Activated T-helper 9 cell treated with anti-CD3 and anti-CD28 coated beads, Interleukin-2, amount 50 U/mL, for 16 hours (primary cell): ENCODE measurements around the gene RPL13.
"Not testable (repeated sequence)": the region's sequence is repeated elsewhere in the genome, so short reads cannot be mapped to it uniquely, and the experiment has no call there.

Source experiments
- DNase-seq: peaks from one replicate; pipeline ENCODE4 v3.0.0-alpha.2; 2020; ENCODE audit warnings: low read depth

RPL13 gene

GRCh38 chr16:89563639-89564392 lies 3.3 kb downstream of the RPL13 start:
- no peak for DNase-seq

DNA sequence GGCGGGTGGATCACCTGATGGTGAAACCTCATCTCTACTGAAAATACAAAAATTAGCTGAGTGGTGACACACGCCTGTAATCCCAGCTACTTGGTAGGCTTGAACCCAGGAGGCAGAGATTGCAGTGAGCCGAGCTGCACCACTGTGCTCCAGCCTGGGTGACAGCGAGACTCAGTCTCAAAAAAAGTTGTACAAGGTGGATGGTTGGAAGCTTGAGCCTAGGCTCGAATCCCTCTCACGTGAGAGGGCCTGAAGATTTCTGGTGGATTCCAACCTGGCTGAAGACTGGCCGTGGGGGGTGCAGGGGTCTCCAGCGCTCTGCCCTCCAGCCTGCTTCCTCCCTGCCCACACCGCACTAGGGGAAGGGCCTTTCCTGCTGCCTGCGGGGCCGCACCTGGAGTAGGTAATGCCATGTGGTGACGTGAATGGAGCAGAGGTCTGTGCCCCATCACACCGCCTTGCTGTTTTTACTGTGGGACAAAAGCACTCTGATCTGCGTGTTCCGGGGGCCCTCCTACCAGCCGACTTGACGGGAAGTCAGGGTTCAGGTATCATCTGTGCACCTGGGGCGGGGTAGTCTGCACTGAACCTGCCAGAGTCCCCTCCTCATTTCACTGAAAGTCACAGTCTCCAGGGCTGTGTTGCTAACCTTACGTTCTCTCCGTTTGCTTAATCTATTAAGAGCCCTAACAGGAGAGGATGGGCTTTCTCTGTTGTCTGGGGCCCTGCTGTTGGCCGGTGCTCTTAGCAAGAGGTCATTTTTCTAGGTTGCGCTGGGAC lies 4.2 kb downstream of the RPL13 start:
- DNase-seq: no peak

DNA sequence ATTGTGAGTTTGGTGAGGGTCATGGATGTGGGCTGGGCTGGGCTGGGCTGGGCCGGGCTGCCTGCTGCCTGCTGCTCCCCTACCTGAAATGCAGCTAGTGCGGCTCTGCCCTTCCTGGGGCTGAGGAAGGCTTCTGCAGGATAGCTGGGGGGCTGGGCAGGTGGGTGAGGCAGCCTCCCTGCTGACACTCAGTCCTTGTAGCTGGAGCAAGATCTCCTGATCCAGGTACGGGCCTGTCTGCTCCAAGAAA lies 4.7 kb downstream of the RPL13 start:
- DNase-seq: no peak

DNA sequence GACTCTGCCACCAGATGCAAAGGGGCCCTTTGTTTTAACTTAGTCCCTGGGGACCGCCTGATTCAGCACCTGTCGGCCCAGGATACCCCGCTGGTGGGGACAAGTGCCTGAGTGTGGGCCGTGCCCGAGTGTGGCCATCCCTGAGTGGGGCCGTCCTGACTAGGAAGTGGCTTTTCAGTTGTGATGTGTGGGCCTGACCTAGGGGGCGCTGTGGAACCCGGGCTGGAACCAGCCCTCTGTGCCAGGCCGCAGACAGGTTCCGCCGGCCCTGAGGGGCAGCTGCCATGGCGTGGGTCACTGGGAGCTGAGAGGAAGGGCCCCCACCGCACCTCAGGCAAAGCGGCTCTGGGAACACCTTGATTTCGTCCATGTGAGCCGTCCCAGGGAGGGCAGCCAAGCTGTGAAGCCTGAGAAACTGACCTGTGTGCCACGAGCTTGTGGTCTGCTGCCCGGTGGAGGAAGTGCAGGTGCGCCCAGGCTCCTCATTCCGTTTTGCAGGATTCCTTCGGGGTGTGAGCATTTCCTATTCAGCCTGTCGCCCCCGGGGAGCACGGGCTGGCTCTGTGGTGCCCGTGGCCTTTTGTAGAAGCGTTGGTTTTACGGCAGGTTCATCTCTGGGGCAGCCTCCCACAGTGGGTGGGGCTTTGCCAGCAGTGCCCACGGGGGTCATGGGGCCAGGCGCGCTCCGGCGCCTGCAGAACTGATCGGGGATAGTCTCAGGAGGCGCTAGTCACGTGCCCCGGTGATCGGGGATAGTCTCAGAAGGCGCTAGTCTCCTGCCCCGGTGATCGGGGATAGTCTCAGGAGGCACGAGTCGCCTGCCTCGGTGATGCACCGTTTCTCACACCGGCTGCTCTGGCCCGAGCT lies 5.3 kb downstream of the RPL13 start:
- DNase-seq: peak; percentile 37

- no peak for DNase-seq
Measured at GRCh38 chr16:89567656-89568594, 7.4 kb downstream of the RPL13 start.

GRCh38 chr16:89569506-89570341 lies 9.2 kb downstream of the RPL13 start:
- DNase-seq: no peak

- no peak for DNase-seq
Measured at GRCh38 chr16:89570342-89570923, 10.0 kb downstream of the RPL13 start.

- DNase-seq: not testable (repeated sequence)
Measured at GRCh38 chr16:89570983-89571598, 10.6 kb downstream of the RPL13 start.

DNA sequence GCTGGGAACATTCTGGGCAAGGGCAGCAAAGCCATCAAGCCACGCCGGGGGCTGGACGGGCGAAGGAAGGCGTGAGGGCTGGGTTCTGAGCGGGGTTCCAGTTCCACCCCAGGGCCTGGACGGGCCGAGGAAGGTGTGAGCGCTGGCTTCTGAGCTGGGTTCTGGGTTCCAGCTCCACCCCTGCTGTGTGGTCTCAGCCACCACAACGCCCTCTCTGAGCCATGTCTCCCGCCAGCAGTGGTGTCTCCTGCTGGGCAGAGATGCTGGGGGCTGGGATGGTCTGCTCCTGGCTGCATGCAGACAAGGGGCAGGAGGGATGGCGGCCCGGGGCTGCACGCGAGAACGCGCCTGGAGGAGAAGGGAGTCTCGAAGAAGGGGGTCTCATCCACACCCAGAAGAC lies 11.2 kb downstream of the RPL13 start:
- DNase-seq: no peak

DNA sequence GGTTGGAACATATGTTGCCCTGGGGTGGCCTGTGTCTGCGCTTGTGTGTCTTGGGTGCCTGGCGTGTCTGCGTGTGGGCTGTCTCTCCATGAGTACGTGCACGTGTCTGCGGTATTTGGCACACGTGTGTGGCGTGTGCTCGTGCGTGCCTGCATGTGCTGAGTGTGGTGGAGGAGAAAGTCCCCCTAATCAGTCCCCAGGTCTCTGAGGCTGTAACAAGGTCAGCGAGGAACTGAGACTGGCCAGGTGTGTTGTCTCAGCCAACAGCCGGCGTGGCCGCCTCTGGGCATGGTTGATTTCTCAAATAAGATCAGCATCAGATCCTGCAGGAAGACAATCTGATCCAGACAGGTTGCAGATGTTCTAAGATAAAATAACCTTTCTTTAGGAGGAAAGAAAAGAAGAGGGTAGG lies 11.6 kb downstream of the RPL13 start:
- DNase-seq: no peak

DNA sequence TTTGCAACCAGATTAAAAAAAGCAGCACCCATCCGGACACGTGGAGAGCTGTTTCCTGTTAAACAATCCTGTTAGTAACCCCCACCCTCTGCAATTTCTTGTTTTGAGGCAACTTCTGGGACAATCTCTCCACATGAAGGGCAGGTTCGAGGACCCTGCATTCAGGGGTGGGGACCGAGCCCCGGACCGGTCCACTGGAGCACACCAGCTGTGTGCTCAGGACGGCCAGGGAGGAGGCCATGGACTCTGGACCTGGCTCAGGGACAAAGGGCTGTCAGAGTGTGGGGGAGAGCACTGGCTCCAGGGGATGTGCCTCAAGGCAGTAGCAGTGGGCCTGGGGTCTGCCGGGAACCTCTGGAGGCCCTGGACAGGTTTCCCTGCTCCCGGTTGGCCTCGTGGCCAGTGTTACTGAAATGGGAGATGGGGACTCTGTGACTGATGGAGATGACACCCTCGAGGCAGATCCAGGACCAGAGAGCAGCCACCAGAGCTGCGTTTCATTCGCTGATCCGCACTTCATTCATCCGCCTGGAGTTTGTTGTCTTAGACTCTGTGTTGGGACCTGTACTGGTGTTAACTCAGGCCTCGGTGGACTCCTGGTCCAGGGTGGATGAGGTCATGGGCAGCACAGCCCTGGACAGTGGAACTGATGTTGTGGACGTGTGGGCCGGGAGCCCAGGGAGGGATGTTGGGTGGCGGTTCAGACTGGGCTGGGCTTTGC lies 12.2 kb downstream of the RPL13 start:
- no peak for DNase-seq

DNA sequence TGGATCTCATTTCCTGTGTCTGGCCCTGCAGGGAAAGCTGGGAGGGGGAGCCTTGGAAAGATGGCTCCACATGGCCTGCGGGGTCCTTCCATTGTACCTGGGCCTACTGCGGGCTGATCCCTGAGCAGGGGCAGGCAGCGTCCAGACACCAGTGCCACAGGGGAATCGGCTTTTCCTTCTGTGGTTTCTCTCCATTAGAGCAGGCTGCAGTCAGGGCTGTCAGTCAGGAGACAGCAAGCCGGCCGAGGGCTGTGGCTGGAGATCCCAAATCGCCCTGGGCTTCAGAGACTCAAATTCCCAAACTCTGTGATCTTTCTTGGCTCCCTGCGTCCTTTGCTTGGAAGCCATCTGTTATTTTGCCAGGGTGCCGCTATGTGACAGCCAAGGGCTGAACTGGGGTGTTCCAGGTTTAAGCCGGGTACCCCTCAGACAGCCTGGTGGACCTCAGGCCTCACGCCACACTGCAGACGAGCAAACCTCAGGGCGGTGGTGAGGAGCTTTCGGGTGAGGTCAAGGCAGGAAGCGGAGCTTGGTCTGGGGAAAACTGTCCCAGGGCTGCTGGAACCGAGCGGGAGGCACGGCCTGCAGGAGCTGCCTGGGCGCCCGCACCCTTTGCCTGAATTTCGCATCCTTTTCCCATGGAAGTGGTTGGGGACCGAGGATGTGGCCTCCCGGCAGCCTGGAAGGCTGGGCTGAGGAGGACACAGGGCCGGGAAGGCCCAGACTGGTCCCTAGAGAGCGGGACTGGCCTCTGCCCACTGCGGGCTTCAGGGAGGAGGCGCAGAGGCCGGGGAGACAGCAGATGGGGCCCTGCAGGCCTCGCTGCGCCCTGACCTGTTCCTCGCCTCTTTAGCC lies 13.6 kb downstream of the RPL13 start:
- no peak for DNase-seq

- DNase-seq: peak; percentile 32
Measured at GRCh38 chr16:89574681-89575246, 14.3 kb downstream of the RPL13 start.

GRCh38 chr16:89575247-89576152 lies 15.0 kb downstream of the RPL13 start, which contains the start of gene CPNE7:
CPNE7 (plus strand) TSS chr16:89575758; CDS start chr16:89575898, 140 bp downstream.
- DNase-seq: no peak

GRCh38 chr16:89576153-89577054 lies 15.9 kb downstream of the RPL13 start:
- no peak for DNase-seq
